ENCODE data around the gene CRTC3.

DNA sequence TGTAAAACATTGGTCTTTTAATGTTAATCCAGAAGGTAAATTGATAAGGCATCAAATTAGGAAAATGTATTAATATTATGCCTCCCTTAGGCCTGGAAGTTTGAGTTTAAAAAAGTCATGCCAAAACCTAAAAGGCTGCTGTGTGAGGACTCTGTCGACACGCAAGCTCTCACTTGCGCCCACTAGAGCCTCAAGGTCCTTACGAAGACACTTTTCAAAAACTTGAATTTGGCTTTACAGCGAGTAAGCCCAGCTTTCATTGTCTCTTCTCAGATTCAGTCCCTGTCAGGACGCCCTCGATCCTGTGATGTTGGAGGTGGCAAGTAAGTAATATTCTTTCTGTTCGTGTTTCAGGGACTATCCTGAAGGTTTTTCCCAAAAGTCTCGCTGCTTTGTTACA is 89.7 kb downstream of the CRTC3 start:
- TF ChIP-seq, protein P1, sequence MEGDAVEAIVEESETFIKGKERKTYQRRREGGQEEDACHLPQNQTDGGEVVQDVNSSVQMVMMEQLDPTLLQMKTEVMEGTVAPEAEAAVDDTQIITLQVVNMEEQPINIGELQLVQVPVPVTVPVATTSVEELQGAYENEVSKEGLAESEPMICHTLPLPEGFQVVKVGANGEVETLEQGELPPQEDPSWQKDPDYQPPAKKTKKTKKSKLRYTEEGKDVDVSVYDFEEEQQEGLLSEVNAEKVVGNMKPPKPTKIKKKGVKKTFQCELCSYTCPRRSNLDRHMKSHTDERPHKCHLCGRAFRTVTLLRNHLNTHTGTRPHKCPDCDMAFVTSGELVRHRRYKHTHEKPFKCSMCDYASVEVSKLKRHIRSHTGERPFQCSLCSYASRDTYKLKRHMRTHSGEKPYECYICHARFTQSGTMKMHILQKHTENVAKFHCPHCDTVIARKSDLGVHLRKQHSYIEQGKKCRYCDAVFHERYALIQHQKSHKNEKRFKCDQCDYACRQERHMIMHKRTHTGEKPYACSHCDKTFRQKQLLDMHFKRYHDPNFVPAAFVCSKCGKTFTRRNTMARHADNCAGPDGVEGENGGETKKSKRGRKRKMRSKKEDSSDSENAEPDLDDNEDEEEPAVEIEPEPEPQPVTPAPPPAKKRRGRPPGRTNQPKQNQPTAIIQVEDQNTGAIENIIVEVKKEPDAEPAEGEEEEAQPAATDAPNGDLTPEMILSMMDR (conservative IDR thresholded peaks at IDR 0.05 in 1 of 2, IDR thresholded peaks at IDR 0.05 in 1 of 2; ENCODE audit: low read depth in 1 of 2, low read length in 2 of 2): no peak
- TF ChIP-seq EZH2 (IDR thresholded peaks at IDR 0.05; ENCODE audit: low read length, missing control alignments): no peak

Data from fibroblast of lung (primary cell).